Breast epithelium (tissue), 3 donors: ENCODE data around the gene RAB3GAP1.

Experiments used
- POLR2A ChIP-seq: fragments of 450-650 bp; IDR thresholded peaks from one replicate; pipeline ENCODE4 v1.6.1; 2016; ENCODE audit warnings: antibody characterized with exemption, mild to moderate bottlenecking, moderate library complexity
- POLR2AphosphoS5 ChIP-seq, 3 donors: sonication (generic); formaldehyde crosslinking; IDR thresholded peaks; one replicate each; pipeline ENCODE4 v1.6.1; 2017; ENCODE audit warnings: antibody characterized with exemption in 3 of 3
- TF ChIP-seq, protein P1 (sequence below), 3 donors: fragments of 450-650 bp; IDR thresholded peaks; one replicate each; pipeline ENCODE4 v1.5.1; 2016 to 2017; ENCODE audit warnings: antibody characterized with exemption in 3 of 3, mild to moderate bottlenecking in 3 of 3, moderate library complexity in 3 of 3

DNA sequence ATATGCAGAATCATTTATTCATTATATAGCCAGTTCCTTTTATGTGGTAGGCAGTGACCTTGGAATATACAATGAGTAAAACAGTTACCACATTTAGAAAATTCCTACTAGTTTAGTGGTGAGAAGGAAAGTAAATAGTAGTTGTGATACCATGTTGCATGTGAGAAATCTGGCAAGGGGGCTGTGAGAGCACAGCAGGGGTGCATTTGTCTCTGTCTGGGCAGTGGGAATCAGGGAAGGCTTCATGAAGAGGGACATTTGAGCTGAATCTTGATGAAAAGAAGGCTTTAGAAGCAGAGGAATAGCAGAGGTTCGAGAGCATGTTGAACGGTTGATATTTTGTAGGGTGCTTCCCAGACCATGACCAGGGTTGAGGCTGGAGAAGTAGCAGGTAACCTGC lies 78.7 kb downstream of the RAB3GAP1 start:
- TF ChIP-seq, protein P1, sequence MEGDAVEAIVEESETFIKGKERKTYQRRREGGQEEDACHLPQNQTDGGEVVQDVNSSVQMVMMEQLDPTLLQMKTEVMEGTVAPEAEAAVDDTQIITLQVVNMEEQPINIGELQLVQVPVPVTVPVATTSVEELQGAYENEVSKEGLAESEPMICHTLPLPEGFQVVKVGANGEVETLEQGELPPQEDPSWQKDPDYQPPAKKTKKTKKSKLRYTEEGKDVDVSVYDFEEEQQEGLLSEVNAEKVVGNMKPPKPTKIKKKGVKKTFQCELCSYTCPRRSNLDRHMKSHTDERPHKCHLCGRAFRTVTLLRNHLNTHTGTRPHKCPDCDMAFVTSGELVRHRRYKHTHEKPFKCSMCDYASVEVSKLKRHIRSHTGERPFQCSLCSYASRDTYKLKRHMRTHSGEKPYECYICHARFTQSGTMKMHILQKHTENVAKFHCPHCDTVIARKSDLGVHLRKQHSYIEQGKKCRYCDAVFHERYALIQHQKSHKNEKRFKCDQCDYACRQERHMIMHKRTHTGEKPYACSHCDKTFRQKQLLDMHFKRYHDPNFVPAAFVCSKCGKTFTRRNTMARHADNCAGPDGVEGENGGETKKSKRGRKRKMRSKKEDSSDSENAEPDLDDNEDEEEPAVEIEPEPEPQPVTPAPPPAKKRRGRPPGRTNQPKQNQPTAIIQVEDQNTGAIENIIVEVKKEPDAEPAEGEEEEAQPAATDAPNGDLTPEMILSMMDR (IDR thresholded peaks at IDR 0.05): no peak
- TF ChIP-seq POLR2A (no peak), POLR2AphosphoS5 (IDR thresholded peaks at IDR 0.05) (no peak)
